Hematopoietic multipotent progenitor cell treated with erythropoietin and hydrocortisone succinate and interleukin-3 and kit ligand, for 17 days (in vitro differentiated cells): ENCODE data around the gene GPR18.

Experiments used
- DNase-seq: peaks from one replicate; pipeline ENCODE4 v3.0.0-alpha.2; 2015; ENCODE audit warnings: low spot score

The GPR18 gene

GRCh38 chr13:99207511-99207910 lies 50.7 kb downstream of the GPR18 start:
- no peak for DNase-seq

- DNase-seq, result no peak
These were observed 51.3 kb downstream of the GPR18 start for GRCh38 chr13:99206873-99207272.

GRCh38 chr13:99206226-99206625 lies 52.0 kb downstream of the GPR18 start:
- DNase-seq, result no peak

- DNase-seq, result no peak
These were observed 52.5 kb downstream of the GPR18 start for GRCh38 chr13:99205621-99206220.
